Left lung (tissue), 10 donors: Measurements from ENCODE around the gene CHPF. TPM values are rescaled to one million over a fixed set of nuclear protein-coding genes. Genes with fewer than 3 reads are reported as not detected.

Experiments
- ATAC-seq: fragments of 200-7000 bp; cut with Tn5 transposase; one replicate; pipeline ENCODE4 v1.9.1; 2020; ENCODE audit warnings: moderate library complexity
- DNase-seq, 4 donors: peaks; one replicate each; pipeline ENCODE4 v3.0.0-alpha.2; 2013 to 2020
- H3K27ac ChIP-seq, 2 donors: fragments of 200-600 bp; sonication (generic) in 1 of 2; one replicate each; pipeline versions ENCODE4 v1.5.0 to v1.8.0; 2020 to 2021
- H3K27me3 ChIP-seq, 2 donors: fragments of 200-600 bp; sonication (generic) in 1 of 2; one replicate each; pipeline versions ENCODE4 v1.5.0 to v1.8.0; 2020 to 2021
- H3K36me3 ChIP-seq, 2 donors: fragments of 200-600 bp; sonication (generic) in 1 of 2; one replicate each; pipeline versions ENCODE4 v1.5.0 to v1.8.0; 2020 to 2021
- H3K4me1 ChIP-seq, 2 donors: fragments of 200-600 bp; one replicate each; pipeline ENCODE4 v1.8.0; 2021
- H3K4me3 ChIP-seq, 2 donors: fragments of 200-600 bp; sonication (generic) in 1 of 2; one replicate each; pipeline versions ENCODE4 v1.5.0 to v1.8.0; 2020 to 2021; ENCODE audit warnings: mild to moderate bottlenecking in 1 of 2
- H3K9me3 ChIP-seq, 2 donors: fragments of 200-600 bp; sonication (generic) in 1 of 2; one replicate each; pipeline versions ENCODE4 v1.5.0 to v1.8.0; 2020 to 2021
- intact Hi-C, 2 donors: fragments of 100-400 bp; cut with DNase I; formaldehyde crosslinking; loops; one replicate each; pipeline versions ENCODE4 v1.11.2 to v1.14.2; 2022
- microRNA-seq, 2 donors: library from miRNA; unstranded; fragments of <30 nt; microRNA quantifications; one replicate each; pipeline ENCODE4, GENCODE V29; 2019
- polyA plus RNA-seq, 6 donors: library from polyadenylated mRNA; unstranded; fragments of 120-200 nt; gene quantifications; one replicate each; pipeline ENCODE4 v1.2.1, GENCODE V29; 2013; ENCODE audit not compliant: insufficient read length in 6 of 6
- total RNA-seq, 2 donors: library from RNA; stranded (reverse); fragmentation: NEBNext Ultra II Directional; extraction: Animal tissue kit (Norgen Biotek cat#: 25700); gene quantifications; one replicate each; pipeline ENCODE4 v1.2.1, GENCODE V29; 2021
- TF ChIP-seq, protein P1 (sequence below), 2 donors: fragments of 200-600 bp; sonication (generic) in 1 of 2; IDR thresholded peaks; one replicate each; pipeline versions ENCODE4 v1.5.0 to v1.8.0; 2021; ENCODE audit warnings: antibody characterized with exemption in 2 of 2
- donor health status: DM: no; HTN: yes; CAD: no.
- donor health status: DM: no; HTN: no; CAD: no.

CHPF gene
- total and polyA plus RNA-seq, 8 donors = 18.8 to 114 (median 28.0) TPM

GRCh38 chr2:219490600-219491130, 52.9 kb downstream of the CHPF start:
- H3K27me3 ChIP-seq = peaks cover 11 to 98% of the 10 kb centered on the region in 2 donors

DNA sequence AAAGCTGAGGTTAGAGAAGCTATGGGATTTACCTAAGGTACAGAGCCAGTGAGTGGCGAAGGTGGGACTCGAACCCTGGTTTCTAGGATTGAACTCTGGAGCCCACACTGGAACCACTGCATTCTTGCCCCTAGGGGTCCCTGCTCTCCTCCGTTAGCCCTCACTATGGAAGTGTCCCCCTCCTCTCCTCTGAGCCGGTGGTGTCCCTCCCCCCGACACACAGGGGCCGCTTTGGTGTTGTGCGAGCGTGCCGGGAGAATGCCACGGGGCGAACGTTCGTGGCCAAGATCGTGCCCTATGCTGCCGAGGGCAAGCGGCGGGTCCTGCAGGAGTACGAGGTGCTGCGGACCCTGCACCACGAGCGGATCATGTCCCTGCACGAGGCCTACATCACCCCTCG, 53.4 kb downstream of the CHPF start:
- H3K4me1 ChIP-seq = no peaks in the 10 kb centered on the region
- H3K27ac ChIP-seq = no peak overlapping the region
- intact Hi-C loops = no loop called here
- DNase-seq (peak in 1 of 4 donors; percentile 62), ATAC-seq (no peak)
- H3K27me3 ChIP-seq = peaks cover 9 to 98% of the 10 kb centered on the region in 2 donors
- H3K4me3 ChIP-seq = no peak overlapping the region
- H3K9me3 ChIP-seq = no peaks in the 10 kb centered on the region
- TF ChIP-seq, protein P1, sequence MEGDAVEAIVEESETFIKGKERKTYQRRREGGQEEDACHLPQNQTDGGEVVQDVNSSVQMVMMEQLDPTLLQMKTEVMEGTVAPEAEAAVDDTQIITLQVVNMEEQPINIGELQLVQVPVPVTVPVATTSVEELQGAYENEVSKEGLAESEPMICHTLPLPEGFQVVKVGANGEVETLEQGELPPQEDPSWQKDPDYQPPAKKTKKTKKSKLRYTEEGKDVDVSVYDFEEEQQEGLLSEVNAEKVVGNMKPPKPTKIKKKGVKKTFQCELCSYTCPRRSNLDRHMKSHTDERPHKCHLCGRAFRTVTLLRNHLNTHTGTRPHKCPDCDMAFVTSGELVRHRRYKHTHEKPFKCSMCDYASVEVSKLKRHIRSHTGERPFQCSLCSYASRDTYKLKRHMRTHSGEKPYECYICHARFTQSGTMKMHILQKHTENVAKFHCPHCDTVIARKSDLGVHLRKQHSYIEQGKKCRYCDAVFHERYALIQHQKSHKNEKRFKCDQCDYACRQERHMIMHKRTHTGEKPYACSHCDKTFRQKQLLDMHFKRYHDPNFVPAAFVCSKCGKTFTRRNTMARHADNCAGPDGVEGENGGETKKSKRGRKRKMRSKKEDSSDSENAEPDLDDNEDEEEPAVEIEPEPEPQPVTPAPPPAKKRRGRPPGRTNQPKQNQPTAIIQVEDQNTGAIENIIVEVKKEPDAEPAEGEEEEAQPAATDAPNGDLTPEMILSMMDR (IDR thresholded peaks at IDR 0.05) = no peak
- no peaks in the 10 kb centered on the region for H3K36me3 ChIP-seq

More at GRCh38 chr2:219490600-219491130, 52.9 kb downstream of the CHPF start:
- DNase-seq (peak in 1 of 4 donors; percentile 65), ATAC-seq (no peak)
- H3K36me3 ChIP-seq = no peaks in the 10 kb centered on the region
- TF ChIP-seq, protein P1 (IDR thresholded peaks at IDR 0.05) = no peak
- intact Hi-C loops = no loop called here
- no peaks in the 10 kb centered on the region for H3K9me3 ChIP-seq
- no peak overlapping the region for H3K4me3 ChIP-seq
- no peak overlapping the region for H3K27ac ChIP-seq
- H3K4me1 ChIP-seq = no peaks in the 10 kb centered on the region

- no peak for ATAC-seq
- H3K27me3 ChIP-seq = peaks cover 17 to 98% of the 10 kb centered on the region in 2 donors
Observed at GRCh38 chr2:219489315-219489714, 54.3 kb downstream of the CHPF start.

More at GRCh38 chr2:219489315-219489714, 54.3 kb downstream of the CHPF start:
- Histone ChIP-seq H3K36me3 (no peaks in the 10 kb centered on the region), H3K4me1 (peaks cover 0 to 8% of the 10 kb centered on the region in 2 donors), H3K9me3 (no peaks in the 10 kb centered on the region), H3K27ac (no peak overlapping the region), H3K4me3 (no peak overlapping the region)
- intact Hi-C loops = no loop called here
- peak in 1 of 4 donors; percentile 45 for DNase-seq
- TF ChIP-seq, protein P1 (IDR thresholded peaks at IDR 0.05) = no peak

Small RNA genes within 50 kb of the gene (microRNA-seq; reads per million reads assigned to microRNA genes)
- 0 to 0.34 reads per million in 2 donors for gene MIR3132

Other genes starting within 250 kb of the CHPF start
- 1 to 10 TPM in 1 of 2 donors, not detected in 1; 1.4 TPM for gene PTPRN, start 234.4 kb downstream of the CHPF start, total RNA-seq
- gene PTPRN, start 234.4 kb downstream of the CHPF start, polyA plus RNA-seq = 1 to 10 TPM in 1 of 6 donors, under 1 TPM in 5; 0.17 to 1.1 (median 0.79) TPM
- not detected for gene RESP18, start 211.1 kb downstream of the CHPF start, total RNA-seq
- gene RESP18, start 211.1 kb downstream of the CHPF start, polyA plus RNA-seq = not detected
- gene DNPEP, start 155.9 kb downstream of the CHPF start, total RNA-seq = 10 to 100 TPM; 41.6 to 62.9 TPM
- gene DNPEP, start 155.9 kb downstream of the CHPF start, polyA plus RNA-seq = 10 to 100 TPM; 60.6 to 86.4 (median 72.9) TPM
- 100 to 1,000 TPM in 1 of 2 donors, 10 to 100 TPM in 1; 32.0 to 101 TPM for gene DES, start 125.4 kb downstream of the CHPF start, total RNA-seq
- 10 to 100 TPM in 5 of 6 donors, 1 to 10 TPM in 1; 8.7 to 31.3 (median 23.8) TPM for gene DES, start 125.4 kb downstream of the CHPF start, polyA plus RNA-seq
- gene SPEG, start 109.0 kb downstream of the CHPF start, total RNA-seq = 10 to 100 TPM in 1 of 2 donors, 1 to 10 TPM in 1; 7.3 to 11.7 TPM
- gene SPEG, start 109.0 kb downstream of the CHPF start, polyA plus RNA-seq = 10 to 100 TPM; 21.5 to 34.2 (median 29.1) TPM
- gene GMPPA, start 44.9 kb downstream of the CHPF start, total RNA-seq = 10 to 100 TPM; 43.7 to 50.1 TPM
- gene GMPPA, start 44.9 kb downstream of the CHPF start, polyA plus RNA-seq = 10 to 100 TPM; 20.6 to 34.7 (median 24.0) TPM
- not detected for gene ASIC4, start 29.3 kb downstream of the CHPF start, total RNA-seq
- gene ASIC4, start 29.3 kb downstream of the CHPF start, polyA plus RNA-seq = under 1 TPM; 0.07 to 0.37 (median 0.20) TPM
- gene TMEM198, start 219 bp upstream of the CHPF start, total RNA-seq = 1 to 10 TPM; 2.9 to 3.5 TPM
- gene TMEM198, start 219 bp upstream of the CHPF start, polyA plus RNA-seq = 1 to 10 TPM; 2.4 to 4.2 (median 3.4) TPM
- gene OBSL1, start 27.7 kb upstream of the CHPF start, total RNA-seq = 10 to 100 TPM; 43.4 to 65.0 TPM
- 100 to 1,000 TPM; 123 to 143 (median 135) TPM for gene OBSL1, start 27.7 kb upstream of the CHPF start, polyA plus RNA-seq
- gene INHA, start 28.5 kb upstream of the CHPF start, total RNA-seq = under 1 TPM; 0.37 to 0.44 TPM
- gene INHA, start 28.5 kb upstream of the CHPF start, polyA plus RNA-seq = 1 to 10 TPM in 4 of 6 donors, under 1 TPM in 2; 0.43 to 1.9 (median 1.1) TPM
- 10 to 100 TPM; 25.1 to 30.3 TPM for gene STK11IP, start 54.0 kb upstream of the CHPF start, total RNA-seq
- 10 to 100 TPM; 24.5 to 36.6 (median 29.2) TPM for gene STK11IP, start 54.0 kb upstream of the CHPF start, polyA plus RNA-seq
- gene SLC4A3, start 83.8 kb upstream of the CHPF start, total RNA-seq = 1 to 10 TPM; 2.9 to 5.7 TPM
- gene SLC4A3, start 83.8 kb upstream of the CHPF start, polyA plus RNA-seq = 10 to 100 TPM in 4 of 6 donors, 1 to 10 TPM in 2; 8.8 to 13.3 (median 10.6) TPM